Spleen (tissue), 11 donors: ENCODE data around the gene SRPK3. TPM values are rescaled to one million over a fixed set of nuclear protein-coding genes. Genes with fewer than 3 reads are reported as not detected.

Source experiments
- DNase-seq: peaks from one replicate; pipeline ENCODE4 v3.0.0-alpha.2; 2020
- H3K27ac ChIP-seq, 8 donors: fragments of 200-600 bp; sonication (generic) in 7 of 8; 1 replicate in 4 of 8; 2 replicates in 4 of 8; pipeline versions ENCODE4 v1.5.0 to v1.8.0; 2016 to 2021; ENCODE audit warnings: inconsistent platforms in 4 of 8, mild to moderate bottlenecking in 4 of 8, moderate library complexity in 1 of 8
- H3K27me3 ChIP-seq, 7 donors: fragments of 200-600 bp; sonication (generic) in 6 of 7; replicated peaks in 1 of 7; 1 replicate in 4 of 7; 2 replicates in 3 of 7; pipeline versions ENCODE4 v1.5.0 to v1.8.0; 2016 to 2021; ENCODE audit warnings: inconsistent platforms in 3 of 7, mild to moderate bottlenecking in 1 of 7
- H3K36me3 ChIP-seq, 6 donors: fragments of 200-600 bp; sonication (generic) in 5 of 6; 1 replicate in 4 of 6; 2 replicates in 2 of 6; pipeline versions ENCODE4 v1.5.0 to v1.8.0; 2016 to 2021; ENCODE audit warnings: inconsistent platforms in 2 of 6
- H3K4me1 ChIP-seq, 6 donors: fragments of 200-600 bp; sonication (generic) in 5 of 6; 1 replicate in 3 of 6; 2 replicates in 3 of 6; pipeline versions ENCODE4 v1.5.0 to v1.8.0; 2016 to 2021; ENCODE audit warnings: inconsistent platforms in 3 of 6
- H3K4me3 ChIP-seq, 8 donors: fragments of 200-600 bp; sonication (generic) in 7 of 8; 1 replicate in 4 of 8; 2 replicates in 4 of 8; pipeline versions ENCODE4 v1.5.0 to v1.8.0; 2016 to 2021; ENCODE audit warnings: inconsistent platforms in 4 of 8, mild to moderate bottlenecking in 4 of 8, moderate library complexity in 2 of 8
- H3K9me3 ChIP-seq, 8 donors: fragments of 200-600 bp; sonication (generic) in 7 of 8; 1 replicate in 4 of 8; 2 replicates in 4 of 8; pipeline versions ENCODE4 v1.5.0 to v1.8.0; 2016 to 2021; ENCODE audit warnings: inconsistent platforms in 4 of 8
- POLR2A ChIP-seq, 3 donors: fragments of 450-650 bp; IDR thresholded peaks; one replicate each; pipeline ENCODE4 v1.5.1; 2017; ENCODE audit warnings: antibody characterized with exemption in 3 of 3, mild to moderate bottlenecking in 1 of 3
- POLR2AphosphoS5 ChIP-seq, 3 donors: sonication (generic); formaldehyde crosslinking; IDR thresholded peaks; one replicate each; pipeline ENCODE4 v1.5.1; 2017; ENCODE audit warnings: antibody characterized with exemption in 3 of 3
- WGBS, 5 donors: extraction: QIAGEN DNeasy Blood & Tissue Kit in 3 of 5; methylation state at CpG; one replicate each; pipeline versions ENCODE4 v1.1.5 to v1.1.7; 2013 to 2018; 5-methylcytosine and 5-hydroxymethylcytosine counted together
- intact Hi-C: fragments of 100-400 bp; cut with DNase I; formaldehyde crosslinking; loops from one replicate; pipeline ENCODE4 v1.15.0; 2023; ENCODE audit warnings: low total_unique reads
- polyA plus RNA-seq, 3 donors: library from polyadenylated mRNA; stranded (reverse); fragments of 200-250 nt; gene quantifications; one replicate each; pipeline ENCODE4 v1.2.1, GENCODE V29; 2013
- total RNA-seq, 7 donors: library from RNA; depleted of rRNA in 3 of 7; stranded (reverse); fragments of >200 nt in 3 of 7; fragmentation: NEBNext Ultra II Directional in 4 of 7; extraction: Animal tissue kit (Norgen Biotek cat#: 25700) in 4 of 7; gene quantifications; one replicate each; pipeline versions ENCODE4 v1.1.0 to v1.2.1, GENCODE V29; 2016 to 2021
- TF ChIP-seq, protein P1 (sequence below), 11 experiments: fragments of 200-600 bp in 7 of 11; fragments of 450-650 bp in 4 of 11; sonication (generic) in 4 of 11; IDR thresholded peaks in 8 of 11; conservative IDR thresholded peaks in 3 of 11; 1 replicate in 7 of 11; 2 replicates in 4 of 11; pipeline versions ENCODE4 v1.4.0 to v1.8.0; 2016 to 2021; ENCODE audit warnings: antibody characterized with exemption in 11 of 11, inconsistent platforms in 4 of 11, mild to moderate bottlenecking in 1 of 11
- donor health status: healthy with polysubstance abuse.
- donor health status: DM: no; HTN: no; CAD: no; lungs with moderate emphysema.
- donor health status: DM: no; HTN: no; CAD: no.
- donor health status: Bipolar disorder and iron deficiency.
- donor health status: healthy.
- donor health status: DM: no; HTN: no; CAD: no.
- donor health status: DM: yes; HTN: yes; CAD: no.

The SRPK3 gene
- total and polyA plus RNA-seq, 10 donors, result 0.03 to 0.26 (median 0.07) TPM; not detected in 7

DNA sequence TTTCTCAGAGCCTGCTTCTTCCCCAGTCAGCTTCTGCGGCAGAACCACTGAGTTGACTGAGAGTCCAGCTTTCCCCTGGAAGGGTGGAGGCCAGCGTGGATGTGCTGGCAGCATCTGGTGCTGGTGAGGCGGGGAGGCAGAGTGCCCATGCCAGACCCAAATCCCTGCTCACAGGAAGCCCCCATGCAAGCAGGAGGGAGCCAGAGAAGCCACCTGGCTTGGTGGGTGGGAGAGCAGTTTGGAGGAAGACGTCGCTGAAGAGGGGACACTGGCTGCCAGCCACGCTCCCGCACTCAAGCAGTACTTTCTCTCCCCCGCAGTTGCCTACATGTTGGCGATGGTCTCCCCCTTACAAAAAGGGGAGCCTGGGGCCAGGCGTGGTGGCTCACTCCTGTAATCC is 43.5 kb downstream of the SRPK3 start:
- WGBS, 5 donors, result 79 to 94% (median 85%) methylated on average over 5 to 10 of the region's 10 CpGs

DNA sequence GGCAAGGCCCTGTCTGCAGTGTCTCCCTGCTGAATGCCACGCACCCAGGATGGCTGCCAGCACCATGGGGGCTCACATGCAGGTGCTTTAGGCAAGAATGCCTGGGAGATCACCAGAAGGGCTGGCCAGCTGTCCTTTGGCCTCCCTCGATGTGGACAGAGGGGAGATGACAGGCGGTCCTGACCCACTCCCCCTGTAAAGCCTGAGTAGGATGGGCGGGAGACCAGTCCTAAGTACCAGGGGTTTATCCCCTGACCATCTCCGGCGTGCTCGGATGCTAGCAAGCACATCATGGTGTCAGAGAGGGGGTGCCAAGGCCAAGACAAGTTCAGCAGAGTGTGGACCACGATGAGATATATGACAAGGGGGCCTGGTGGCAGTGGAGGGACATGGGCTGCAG is 44.2 kb downstream of the SRPK3 start:
- 73 to 80% (median 78%) methylated on average over 2 to 8 of the region's 8 CpGs for WGBS, 5 donors
- Histone ChIP-seq H3K27me3 (peaks cover 6 to 68% (median 22%) of the 10 kb centered on the region in 7 donors), H3K4me3 (no peak overlapping the region), H3K27ac (no peak overlapping the region), H3K36me3 (no peaks in the 10 kb centered on the region), H3K9me3 (peaks cover 0 to 5% (median 0%) of the 10 kb centered on the region in 8 donors), H3K4me1 (peaks cover 0 to 40% (median 13%) of the 10 kb centered on the region in 6 donors)
- DNase-seq, result peak; percentile 57
- TF ChIP-seq POLR2A (IDR thresholded peaks at IDR 0.05) (no peak), POLR2AphosphoS5 (IDR thresholded peaks at IDR 0.05) (no peak)
- TF ChIP-seq, protein P1, sequence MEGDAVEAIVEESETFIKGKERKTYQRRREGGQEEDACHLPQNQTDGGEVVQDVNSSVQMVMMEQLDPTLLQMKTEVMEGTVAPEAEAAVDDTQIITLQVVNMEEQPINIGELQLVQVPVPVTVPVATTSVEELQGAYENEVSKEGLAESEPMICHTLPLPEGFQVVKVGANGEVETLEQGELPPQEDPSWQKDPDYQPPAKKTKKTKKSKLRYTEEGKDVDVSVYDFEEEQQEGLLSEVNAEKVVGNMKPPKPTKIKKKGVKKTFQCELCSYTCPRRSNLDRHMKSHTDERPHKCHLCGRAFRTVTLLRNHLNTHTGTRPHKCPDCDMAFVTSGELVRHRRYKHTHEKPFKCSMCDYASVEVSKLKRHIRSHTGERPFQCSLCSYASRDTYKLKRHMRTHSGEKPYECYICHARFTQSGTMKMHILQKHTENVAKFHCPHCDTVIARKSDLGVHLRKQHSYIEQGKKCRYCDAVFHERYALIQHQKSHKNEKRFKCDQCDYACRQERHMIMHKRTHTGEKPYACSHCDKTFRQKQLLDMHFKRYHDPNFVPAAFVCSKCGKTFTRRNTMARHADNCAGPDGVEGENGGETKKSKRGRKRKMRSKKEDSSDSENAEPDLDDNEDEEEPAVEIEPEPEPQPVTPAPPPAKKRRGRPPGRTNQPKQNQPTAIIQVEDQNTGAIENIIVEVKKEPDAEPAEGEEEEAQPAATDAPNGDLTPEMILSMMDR (IDR thresholded peaks at IDR 0.05 in 8 of 11, conservative IDR thresholded peaks at IDR 0.05 in 3 of 11), result no peak
- intact Hi-C loops, result loop anchor here (10.0 kb wide), 1 partner anchor 70 kb away; no protein-coding TSS in a partner anchor

More for the DNA sequence above, 43.5 kb downstream of the SRPK3 start:
- peak; percentile 57 for DNase-seq
- Histone ChIP-seq H3K4me3 (no peak overlapping the region), H3K36me3 (no peaks in the 10 kb centered on the region), H3K27ac (no peak overlapping the region), H3K4me1 (peaks cover 0 to 38% (median 12%) of the 10 kb centered on the region in 6 donors), H3K27me3 (peaks cover 0 to 68% (median 17%) of the 10 kb centered on the region in 7 donors), H3K9me3 (peaks cover 0 to 1% (median 0%) of the 10 kb centered on the region in 8 donors)
- intact Hi-C loops, result loop anchor here (10.0 kb wide), 1 partner anchor 70 kb away; no protein-coding TSS in a partner anchor
- no peak for TF ChIP-seq POLR2AphosphoS5 (IDR thresholded peaks at IDR 0.05)
- no peak for TF ChIP-seq POLR2A (IDR thresholded peaks at IDR 0.05)
- TF ChIP-seq, protein P1 (IDR thresholded peaks at IDR 0.05 in 8 of 11, conservative IDR thresholded peaks at IDR 0.05 in 3 of 11), result no peak

- Histone ChIP-seq H3K9me3 (peaks cover 0 to 5% (median 0%) of the 10 kb centered on the region in 8 donors), H3K4me1 (peaks cover 0 to 33% (median 13%) of the 10 kb centered on the region in 6 donors), H3K36me3 (no peaks in the 10 kb centered on the region), H3K4me3 (no peak overlapping the region), H3K27me3 (peaks cover 6 to 69% (median 31%) of the 10 kb centered on the region in 7 donors), H3K27ac (no peak overlapping the region)
- WGBS, 5 donors, result 64 to 76% (median 68%) methylated on average over 3 of the region's 3 CpGs
- TF ChIP-seq POLR2AphosphoS5 (IDR thresholded peaks at IDR 0.05), result no peak
- TF ChIP-seq, protein P1 (IDR thresholded peaks at IDR 0.05 in 8 of 11, conservative IDR thresholded peaks at IDR 0.05 in 3 of 11), result no peak
- TF ChIP-seq POLR2A (IDR thresholded peaks at IDR 0.05), result no peak
- intact Hi-C loops, result loop anchor here (10.0 kb wide), 1 partner anchor 68 kb away; no protein-coding TSS in a partner anchor
- no peak for DNase-seq
Observed at GRCh38 chrX:153827016-153827415, 46.2 kb downstream of the SRPK3 start.

DNA sequence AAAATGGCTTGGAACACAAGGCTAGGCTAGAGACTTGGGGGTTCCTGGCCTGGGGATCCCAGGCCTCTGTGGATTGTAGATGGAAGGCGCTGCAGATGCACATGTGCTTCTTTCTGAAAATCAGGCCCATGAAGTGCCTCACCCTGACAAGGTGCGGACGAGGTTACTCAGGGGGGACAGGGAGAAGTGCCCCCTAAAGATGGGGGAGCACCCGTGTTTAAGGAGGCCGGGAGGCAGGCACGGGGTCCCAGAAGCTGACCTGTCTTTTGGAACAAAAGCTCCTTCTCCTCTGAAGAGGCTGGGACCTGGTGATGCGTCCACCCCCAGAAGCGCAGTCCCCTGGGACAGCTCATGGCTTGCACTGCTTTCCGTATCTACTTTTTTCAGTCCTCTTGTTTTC is 47.1 kb downstream of the SRPK3 start:
- H3K36me3 ChIP-seq, result no peaks in the 10 kb centered on the region

More for the DNA sequence above, 47.1 kb downstream of the SRPK3 start:
- Histone ChIP-seq H3K9me3 (peaks cover 0 to 5% (median 0%) of the 10 kb centered on the region in 8 donors), H3K4me1 (peaks cover 0 to 26% (median 11%) of the 10 kb centered on the region in 6 donors), H3K27me3 (peaks cover 6 to 78% (median 31%) of the 10 kb centered on the region in 7 donors), H3K4me3 (peak overlapping the region in 2 of 8 donors; percentile 48 to 68), H3K27ac (peak overlapping the region in 3 of 8 donors; percentile 14 to 58 (median 43))
- DNase-seq, result peak; percentile 40
- WGBS, 5 donors, result 73 to 98% (median 91%) methylated on average over 8 to 9 of the region's 9 CpGs
- TF ChIP-seq, protein P1 (IDR thresholded peaks at IDR 0.05 in 8 of 11, conservative IDR thresholded peaks at IDR 0.05 in 3 of 11), result no peak
- TF ChIP-seq POLR2A (IDR thresholded peaks at IDR 0.05), result no peak
- no peak for TF ChIP-seq POLR2AphosphoS5 (IDR thresholded peaks at IDR 0.05)
- intact Hi-C loops, result loop anchor here (10.0 kb wide), 1 partner anchor 67 kb away; no protein-coding TSS in a partner anchor
